GM12801 (cell line): ENCODE data around the gene ZNF92.

ENCODE experiments used
- TF ChIP-seq, protein P1 (sequence below): IDR thresholded peaks from one replicate; pipeline ENCODE4 v1.5.1; 2011; ENCODE audit warnings: control low read depth; ENCODE audit not compliant: insufficient read length; ENCODE audit errors: extremely low read depth

Gene ZNF92

DNA sequence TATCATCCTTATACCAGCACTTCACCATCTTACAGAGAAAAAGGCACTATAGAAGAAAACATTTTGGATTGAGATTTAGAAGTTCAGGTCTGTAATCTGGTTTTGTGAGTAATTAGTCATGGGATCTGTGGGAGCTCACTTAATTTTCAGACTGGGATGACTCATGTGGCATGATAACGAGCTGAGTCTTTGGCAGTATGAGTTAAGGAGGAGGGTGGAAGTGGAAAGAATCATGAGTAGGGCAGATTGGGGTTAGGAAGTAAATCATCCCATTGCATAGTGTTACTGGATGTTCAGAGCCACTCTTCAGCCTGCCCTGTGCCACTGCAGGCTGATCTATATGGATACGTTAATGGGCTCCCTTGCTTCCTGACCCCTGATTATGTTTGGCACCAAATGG is 64.9 kb downstream of the ZNF92 start:
- TF ChIP-seq, protein P1, sequence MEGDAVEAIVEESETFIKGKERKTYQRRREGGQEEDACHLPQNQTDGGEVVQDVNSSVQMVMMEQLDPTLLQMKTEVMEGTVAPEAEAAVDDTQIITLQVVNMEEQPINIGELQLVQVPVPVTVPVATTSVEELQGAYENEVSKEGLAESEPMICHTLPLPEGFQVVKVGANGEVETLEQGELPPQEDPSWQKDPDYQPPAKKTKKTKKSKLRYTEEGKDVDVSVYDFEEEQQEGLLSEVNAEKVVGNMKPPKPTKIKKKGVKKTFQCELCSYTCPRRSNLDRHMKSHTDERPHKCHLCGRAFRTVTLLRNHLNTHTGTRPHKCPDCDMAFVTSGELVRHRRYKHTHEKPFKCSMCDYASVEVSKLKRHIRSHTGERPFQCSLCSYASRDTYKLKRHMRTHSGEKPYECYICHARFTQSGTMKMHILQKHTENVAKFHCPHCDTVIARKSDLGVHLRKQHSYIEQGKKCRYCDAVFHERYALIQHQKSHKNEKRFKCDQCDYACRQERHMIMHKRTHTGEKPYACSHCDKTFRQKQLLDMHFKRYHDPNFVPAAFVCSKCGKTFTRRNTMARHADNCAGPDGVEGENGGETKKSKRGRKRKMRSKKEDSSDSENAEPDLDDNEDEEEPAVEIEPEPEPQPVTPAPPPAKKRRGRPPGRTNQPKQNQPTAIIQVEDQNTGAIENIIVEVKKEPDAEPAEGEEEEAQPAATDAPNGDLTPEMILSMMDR: no peak

DNA sequence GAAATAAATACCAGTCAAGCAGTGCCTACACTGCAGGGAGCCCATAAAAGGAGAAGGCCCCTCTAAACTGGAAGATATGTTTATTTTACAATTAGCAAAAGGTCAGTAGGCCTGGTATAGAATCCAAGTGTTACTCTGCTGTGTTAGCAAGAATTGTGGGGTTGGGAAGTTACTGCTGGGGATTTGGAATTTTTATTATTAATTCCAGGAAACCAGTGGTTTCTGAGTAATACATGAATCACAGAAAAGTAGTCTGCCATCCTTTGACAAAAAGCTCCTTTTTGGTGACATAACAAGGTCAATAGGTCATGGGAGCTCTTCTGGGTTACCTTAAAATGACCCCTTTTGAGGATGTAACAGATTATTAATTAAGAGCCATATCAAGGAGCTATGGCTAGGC is 67.4 kb downstream of the ZNF92 start:
- TF ChIP-seq, protein P1: no peak

DNA sequence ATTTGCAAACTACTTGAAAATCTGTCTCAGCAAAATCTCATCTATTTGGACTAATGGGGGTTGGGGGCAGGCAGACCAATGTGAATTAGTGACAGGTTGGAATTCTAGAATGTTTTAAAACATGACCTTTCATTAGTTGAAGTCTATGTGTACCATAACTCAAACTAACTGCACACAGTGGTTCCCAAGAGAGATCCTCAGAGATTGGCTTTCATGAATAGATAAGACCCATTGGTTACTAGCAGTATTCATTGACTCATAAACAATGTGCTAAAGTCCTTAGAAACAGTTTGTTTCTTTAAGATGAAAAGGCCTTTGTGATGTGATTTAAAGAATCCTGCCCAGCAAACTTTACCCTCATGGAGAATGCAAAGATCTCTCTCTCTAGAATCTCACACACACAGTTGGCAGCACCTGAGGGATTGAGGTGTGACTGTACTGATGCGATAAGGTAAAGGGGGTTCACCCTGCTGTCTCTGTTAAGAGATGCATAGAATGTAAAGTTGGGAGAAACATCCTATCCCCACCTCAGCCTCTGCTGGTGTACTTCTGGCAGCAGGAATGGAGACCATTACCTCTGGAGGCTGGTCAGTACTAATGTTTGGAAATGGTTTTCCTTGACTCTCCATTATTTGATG is 70.7 kb downstream of the ZNF92 start:
- TF ChIP-seq, protein P1: no peak

DNA sequence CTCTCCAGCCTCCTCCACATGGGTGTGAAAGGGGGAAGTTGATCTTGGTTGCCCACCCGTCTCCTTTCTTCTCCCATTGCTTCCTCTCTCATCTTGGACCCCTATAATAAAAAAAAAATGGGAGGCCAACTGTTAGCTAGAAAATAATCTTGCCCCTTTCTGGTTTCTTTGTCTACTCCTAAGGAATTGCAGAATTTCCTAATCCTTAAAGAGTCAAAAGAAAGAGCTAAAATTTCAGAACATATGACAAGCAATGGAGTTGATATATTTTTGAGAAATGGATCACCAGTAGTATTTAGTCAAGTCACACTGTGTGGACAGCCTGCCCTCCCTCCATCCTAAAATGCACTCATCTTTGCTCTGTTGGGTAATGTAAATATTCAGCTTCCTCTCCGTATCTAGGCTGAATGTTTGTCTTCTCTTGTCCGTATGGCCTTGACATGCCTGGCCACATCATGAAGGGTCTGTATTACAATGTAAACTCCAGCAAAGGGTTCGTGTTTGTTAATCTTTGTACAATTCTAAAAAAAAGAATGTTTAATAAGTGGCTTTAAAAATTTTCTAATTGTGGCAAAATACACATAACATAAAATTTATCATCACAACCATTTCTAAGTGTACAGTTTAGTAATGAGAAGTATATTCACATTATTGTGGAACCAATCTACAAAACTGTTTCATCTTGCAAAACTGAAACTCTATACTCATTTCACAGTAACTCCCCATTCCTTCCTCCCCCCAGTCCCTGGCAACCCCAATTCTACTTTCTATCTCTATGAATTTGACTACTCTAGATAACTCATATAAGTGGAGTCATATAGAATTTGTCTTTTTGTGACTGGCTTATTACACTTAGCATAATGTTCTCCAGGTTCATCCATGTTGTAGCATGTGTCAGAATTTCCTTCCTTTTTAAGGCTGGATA is 71.5 kb downstream of the ZNF92 start:
- TF ChIP-seq, protein P1: no peak

DNA sequence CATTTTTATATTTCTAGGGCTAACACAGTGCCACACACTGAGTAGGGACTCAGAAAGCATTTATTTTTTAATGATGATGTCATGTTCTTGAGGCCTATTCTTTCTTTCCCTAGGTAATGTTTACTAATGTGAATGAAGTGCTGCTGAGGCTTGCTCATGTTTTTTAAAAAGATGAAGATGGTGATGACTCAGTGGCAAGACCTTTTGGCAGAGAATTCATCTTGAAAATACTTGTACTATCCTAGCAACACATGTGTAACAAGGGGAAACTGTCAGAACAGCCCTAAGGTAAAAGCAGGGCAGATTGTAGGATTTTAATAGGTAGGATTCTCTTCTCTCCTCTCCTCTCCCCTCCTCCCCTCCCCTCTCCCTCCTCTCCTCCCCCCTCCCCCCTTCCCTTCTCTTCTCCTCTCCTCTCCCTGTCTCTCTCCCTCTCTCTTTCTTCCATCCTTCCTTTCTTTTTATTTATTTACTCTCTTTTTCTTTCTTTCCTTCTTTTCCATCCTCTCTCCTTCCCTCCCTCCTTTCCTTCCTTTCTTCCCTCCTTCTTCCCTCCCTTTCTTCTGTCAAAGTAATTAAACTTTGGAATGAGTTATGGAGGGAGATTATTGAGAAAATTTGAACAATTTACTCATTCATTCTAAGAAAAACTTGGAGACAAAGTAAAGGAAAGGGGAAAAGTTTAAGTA is 75.3 kb downstream of the ZNF92 start:
- TF ChIP-seq, protein P1: no peak

DNA sequence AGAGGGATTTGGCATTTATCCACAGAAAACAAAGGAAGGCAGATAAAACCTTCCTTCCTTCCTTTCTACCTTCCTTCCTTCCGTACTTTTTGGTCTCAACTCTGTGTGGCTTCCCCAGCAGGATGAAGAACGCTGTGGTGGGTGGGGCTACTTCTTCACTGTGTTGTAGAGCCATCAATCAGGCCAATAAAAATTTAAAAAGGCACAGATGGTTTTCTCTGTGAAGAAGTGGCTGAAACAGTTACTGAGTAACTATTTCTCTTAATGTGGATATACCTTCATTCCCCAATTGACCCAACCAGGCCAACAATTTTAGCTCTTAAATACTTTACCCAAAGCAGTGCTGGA is 75.8 kb downstream of the ZNF92 start:
- TF ChIP-seq, protein P1: no peak
